ENCODE measurements around the gene SCGN. TPM values are rescaled to one million over a fixed set of nuclear protein-coding genes. Genes with fewer than 3 reads are reported as not detected.
A peak's percentile ranks its signal among the peaks of the same experiment; 100 is the strongest.

Gene SCGN
- total and polyA plus RNA-seq, 2 of the 13 experiments (the other 11 are each of a cell fraction or from before 2014, with no cell fraction given): 2.9 to 29.0 TPM

DNA sequence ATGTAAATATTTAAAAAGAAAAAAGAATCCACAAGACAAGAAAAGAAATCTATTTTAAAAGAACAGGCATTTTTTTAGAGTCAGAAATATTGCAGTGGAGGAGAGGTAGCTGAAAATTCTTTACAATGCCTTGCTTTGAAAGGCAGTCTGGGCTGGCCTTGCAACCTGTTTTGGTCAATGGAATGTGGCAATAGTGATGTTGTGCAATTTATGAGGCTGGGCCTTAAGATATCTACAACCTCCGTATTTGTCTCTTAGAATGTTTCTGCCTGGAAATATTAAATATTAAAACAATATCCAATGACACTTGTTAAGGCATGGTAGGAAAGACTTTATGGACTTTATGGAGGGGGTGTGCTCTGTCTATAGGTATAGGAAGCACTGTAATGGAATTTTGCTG is 14.8 kb upstream of the SCGN start (continued):
- TF ChIP-seq STAG1 (CRISPR knock-in tag; IDR thresholded peaks at IDR 0.05) (0 out of 2 replicates have a peak, but pooled peaks have one; percentile 4), SIX4 (CRISPR knock-in tag; IDR thresholded peaks at IDR 0.05) (no peak), ZNF180 (CRISPR knock-in tag; IDR thresholded peaks at IDR 0.05; ENCODE audit: borderline replicate concordance, low read depth) (no peak), BRCA1 (CRISPR knock-in tag; IDR thresholded peaks at IDR 0.05) (no peak), ETV5 (CRISPR knock-in tag; IDR thresholded peaks at IDR 0.05; ENCODE audit: borderline replicate concordance) (no peak), SOX13 (IDR thresholded peaks at IDR 0.05) (no peak), SOX13 (CRISPR knock-in tag; conservative IDR thresholded peaks at IDR 0.05 in 1 of 2, IDR thresholded peaks at IDR 0.05 in 1 of 2) (peak in 1 of 2 experiments; percentile 87; a peak in 2 of 4 replicates), ZNF234 (CRISPR knock-in tag; conservative IDR thresholded peaks at IDR 0.05) (no peak), FOSL1 (CRISPR knock-in tag; IDR thresholded peaks at IDR 0.05; ENCODE audit: borderline replicate concordance) (no peak; the same call in 1 of the 2 replicates), ZSCAN30 (CRISPR knock-in tag; IDR thresholded peaks at IDR 0.05) (no peak)
- TF ChIP-seq, protein P1, sequence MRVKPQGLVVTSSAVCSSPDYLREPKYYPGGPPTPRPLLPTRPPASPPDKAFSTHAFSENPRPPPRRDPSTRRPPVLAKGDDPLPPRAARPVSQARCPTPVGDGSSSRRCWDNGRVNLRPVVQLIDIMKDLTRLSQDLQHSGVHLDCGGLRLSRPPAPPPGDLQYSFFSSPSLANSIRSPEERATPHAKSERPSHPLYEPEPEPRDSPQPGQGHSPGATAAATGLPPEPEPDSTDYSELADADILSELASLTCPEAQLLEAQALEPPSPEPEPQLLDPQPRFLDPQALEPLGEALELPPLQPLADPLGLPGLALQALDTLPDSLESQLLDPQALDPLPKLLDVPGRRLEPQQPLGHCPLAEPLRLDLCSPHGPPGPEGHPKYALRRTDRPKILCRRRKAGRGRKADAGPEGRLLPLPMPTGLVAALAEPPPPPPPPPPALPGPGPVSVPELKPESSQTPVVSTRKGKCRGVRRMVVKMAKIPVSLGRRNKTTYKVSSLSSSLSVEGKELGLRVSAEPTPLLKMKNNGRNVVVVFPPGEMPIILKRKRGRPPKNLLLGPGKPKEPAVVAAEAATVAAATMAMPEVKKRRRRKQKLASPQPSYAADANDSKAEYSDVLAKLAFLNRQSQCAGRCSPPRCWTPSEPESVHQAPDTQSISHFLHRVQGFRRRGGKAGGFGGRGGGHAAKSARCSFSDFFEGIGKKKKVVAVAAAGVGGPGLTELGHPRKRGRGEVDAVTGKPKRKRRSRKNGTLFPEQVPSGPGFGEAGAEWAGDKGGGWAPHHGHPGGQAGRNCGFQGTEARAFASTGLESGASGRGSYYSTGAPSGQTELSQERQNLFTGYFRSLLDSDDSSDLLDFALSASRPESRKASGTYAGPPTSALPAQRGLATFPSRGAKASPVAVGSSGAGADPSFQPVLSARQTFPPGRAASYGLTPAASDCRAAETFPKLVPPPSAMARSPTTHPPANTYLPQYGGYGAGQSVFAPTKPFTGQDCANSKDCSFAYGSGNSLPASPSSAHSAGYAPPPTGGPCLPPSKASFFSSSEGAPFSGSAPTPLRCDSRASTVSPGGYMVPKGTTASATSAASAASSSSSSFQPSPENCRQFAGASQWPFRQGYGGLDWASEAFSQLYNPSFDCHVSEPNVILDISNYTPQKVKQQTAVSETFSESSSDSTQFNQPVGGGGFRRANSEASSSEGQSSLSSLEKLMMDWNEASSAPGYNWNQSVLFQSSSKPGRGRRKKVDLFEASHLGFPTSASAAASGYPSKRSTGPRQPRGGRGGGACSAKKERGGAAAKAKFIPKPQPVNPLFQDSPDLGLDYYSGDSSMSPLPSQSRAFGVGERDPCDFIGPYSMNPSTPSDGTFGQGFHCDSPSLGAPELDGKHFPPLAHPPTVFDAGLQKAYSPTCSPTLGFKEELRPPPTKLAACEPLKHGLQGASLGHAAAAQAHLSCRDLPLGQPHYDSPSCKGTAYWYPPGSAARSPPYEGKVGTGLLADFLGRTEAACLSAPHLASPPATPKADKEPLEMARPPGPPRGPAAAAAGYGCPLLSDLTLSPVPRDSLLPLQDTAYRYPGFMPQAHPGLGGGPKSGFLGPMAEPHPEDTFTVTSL (CRISPR knock-in tag; IDR thresholded peaks at IDR 0.05; ENCODE audit: borderline replicate concordance): peak; percentile 45; the same call in 1 of the 2 replicates
- TF ChIP-seq, protein P2, sequence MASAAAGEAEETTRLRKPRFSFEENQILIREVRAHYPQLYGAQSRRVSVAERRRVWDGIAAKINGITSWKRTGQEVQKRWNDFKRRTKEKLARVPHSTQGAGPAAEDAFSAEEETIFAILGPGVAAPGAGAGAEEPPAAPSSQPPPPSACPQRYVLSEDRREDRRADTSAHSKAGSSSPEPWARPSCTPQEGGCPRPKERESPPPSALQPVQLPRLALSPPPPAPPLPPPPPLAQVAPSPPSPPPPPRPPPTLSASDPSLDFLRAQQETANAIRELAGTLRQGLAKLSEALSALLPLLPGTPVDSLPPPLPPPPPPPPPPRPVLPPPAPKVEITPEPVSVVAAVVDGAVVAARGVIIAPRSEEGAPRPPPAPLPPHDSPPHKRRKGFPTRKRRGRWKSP (CRISPR knock-in tag; IDR thresholded peaks at IDR 0.05): no peak
- TF ChIP-seq, protein P3, sequence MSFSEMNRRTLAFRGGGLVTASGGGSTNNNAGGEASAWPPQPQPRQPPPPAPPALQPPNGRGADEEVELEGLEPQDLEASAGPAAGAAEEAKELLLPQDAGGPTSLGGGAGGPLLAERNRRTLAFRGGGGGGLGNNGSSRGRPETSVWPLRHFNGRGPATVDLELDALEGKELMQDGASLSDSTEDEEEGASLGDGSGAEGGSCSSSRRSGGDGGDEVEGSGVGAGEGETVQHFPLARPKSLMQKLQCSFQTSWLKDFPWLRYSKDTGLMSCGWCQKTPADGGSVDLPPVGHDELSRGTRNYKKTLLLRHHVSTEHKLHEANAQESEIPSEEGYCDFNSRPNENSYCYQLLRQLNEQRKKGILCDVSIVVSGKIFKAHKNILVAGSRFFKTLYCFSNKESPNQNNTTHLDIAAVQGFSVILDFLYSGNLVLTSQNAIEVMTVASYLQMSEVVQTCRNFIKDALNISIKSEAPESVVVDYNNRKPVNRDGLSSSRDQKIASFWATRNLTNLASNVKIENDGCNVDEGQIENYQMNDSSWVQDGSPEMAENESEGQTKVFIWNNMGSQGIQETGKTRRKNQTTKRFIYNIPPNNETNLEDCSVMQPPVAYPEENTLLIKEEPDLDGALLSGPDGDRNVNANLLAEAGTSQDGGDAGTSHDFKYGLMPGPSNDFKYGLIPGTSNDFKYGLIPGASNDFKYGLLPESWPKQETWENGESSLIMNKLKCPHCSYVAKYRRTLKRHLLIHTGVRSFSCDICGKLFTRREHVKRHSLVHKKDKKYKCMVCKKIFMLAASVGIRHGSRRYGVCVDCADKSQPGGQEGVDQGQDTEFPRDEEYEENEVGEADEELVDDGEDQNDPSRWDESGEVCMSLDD (CRISPR knock-in tag; IDR thresholded peaks at IDR 0.05; ENCODE audit: borderline replicate concordance): 0 out of 2 replicates have a peak, but pooled peaks have one; percentile 13
- TF ChIP-seq, protein P4, sequence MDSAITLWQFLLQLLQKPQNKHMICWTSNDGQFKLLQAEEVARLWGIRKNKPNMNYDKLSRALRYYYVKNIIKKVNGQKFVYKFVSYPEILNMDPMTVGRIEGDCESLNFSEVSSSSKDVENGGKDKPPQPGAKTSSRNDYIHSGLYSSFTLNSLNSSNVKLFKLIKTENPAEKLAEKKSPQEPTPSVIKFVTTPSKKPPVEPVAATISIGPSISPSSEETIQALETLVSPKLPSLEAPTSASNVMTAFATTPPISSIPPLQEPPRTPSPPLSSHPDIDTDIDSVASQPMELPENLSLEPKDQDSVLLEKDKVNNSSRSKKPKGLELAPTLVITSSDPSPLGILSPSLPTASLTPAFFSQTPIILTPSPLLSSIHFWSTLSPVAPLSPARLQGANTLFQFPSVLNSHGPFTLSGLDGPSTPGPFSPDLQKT (CRISPR knock-in tag; IDR thresholded peaks at IDR 0.05; ENCODE audit: borderline replicate concordance): no peak
- TF ChIP-seq, protein P5, sequence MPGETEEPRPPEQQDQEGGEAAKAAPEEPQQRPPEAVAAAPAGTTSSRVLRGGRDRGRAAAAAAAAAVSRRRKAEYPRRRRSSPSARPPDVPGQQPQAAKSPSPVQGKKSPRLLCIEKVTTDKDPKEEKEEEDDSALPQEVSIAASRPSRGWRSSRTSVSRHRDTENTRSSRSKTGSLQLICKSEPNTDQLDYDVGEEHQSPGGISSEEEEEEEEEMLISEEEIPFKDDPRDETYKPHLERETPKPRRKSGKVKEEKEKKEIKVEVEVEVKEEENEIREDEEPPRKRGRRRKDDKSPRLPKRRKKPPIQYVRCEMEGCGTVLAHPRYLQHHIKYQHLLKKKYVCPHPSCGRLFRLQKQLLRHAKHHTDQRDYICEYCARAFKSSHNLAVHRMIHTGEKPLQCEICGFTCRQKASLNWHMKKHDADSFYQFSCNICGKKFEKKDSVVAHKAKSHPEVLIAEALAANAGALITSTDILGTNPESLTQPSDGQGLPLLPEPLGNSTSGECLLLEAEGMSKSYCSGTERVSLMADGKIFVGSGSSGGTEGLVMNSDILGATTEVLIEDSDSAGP (CRISPR knock-in tag; IDR thresholded peaks at IDR 0.05; ENCODE audit: borderline replicate concordance): no peak
